WERI-Rb-1 (cell line): ENCODE results near the gene ZNF790.
"Not testable (repeated sequence)": the region's sequence is repeated elsewhere in the genome, so short reads cannot be mapped to it uniquely, and the experiment has no call there.

ENCODE experiments used
- DNase-seq: peaks from one replicate; pipeline ENCODE4 v3.0.0-alpha.2; 2020
- H3K27ac ChIP-seq: fragments of 250-450 bp; sonication (Bioruptor Pico); 2 replicates; pipeline ENCODE4 v1.5.1; 2020; ENCODE audit warnings: mild to moderate bottlenecking, moderate library complexity
- H3K27me3 ChIP-seq: fragments of 250-450 bp; sonication (Bioruptor Pico); 2 replicates; pipeline ENCODE4 v1.5.1; 2021; ENCODE audit warnings: mild to moderate bottlenecking, low read depth, moderate library complexity; ENCODE audit not compliant: insufficient read depth, severe bottlenecking
- H3K36me3 ChIP-seq: fragments of 250-450 bp; sonication (Bioruptor Pico); 2 replicates; pipeline ENCODE4 v1.5.1; 2020; ENCODE audit warnings: mild to moderate bottlenecking, moderate library complexity
- H3K4me3 ChIP-seq: 2 replicates; pipeline ENCODE4 v1.5.1; 2011; ENCODE audit warnings: low read depth, mild to moderate bottlenecking, control low read depth, low read length
- H3K9me3 ChIP-seq: fragments of 250-450 bp; sonication (Bioruptor Pico); 2 replicates; pipeline ENCODE4 v1.5.1; 2021; ENCODE audit warnings: mild to moderate bottlenecking, moderate library complexity; ENCODE audit not compliant: severe bottlenecking
- CTCF ChIP-seq: IDR thresholded peaks from 2 replicates; pipeline ENCODE4 v1.5.1; 2011; ENCODE audit warnings: low read depth, mild to moderate bottlenecking, control low read depth, inconsistent platforms, low read length

ZNF790 gene

GRCh38 chr19:36791420-36792141 lies 46.6 kb downstream of the ZNF790 start:
- peak; percentile 58 for TF ChIP-seq CTCF
- peak overlapping the region; percentile 52 for H3K4me3 ChIP-seq
- peaks cover 12% of the 10 kb centered on the region for H3K9me3 ChIP-seq

GRCh38 chr19:36775768-36776167 lies 62.4 kb downstream of the ZNF790 start:
- Histone ChIP-seq H3K27me3 (no peaks in the 10 kb centered on the region), H3K9me3 (no peaks in the 10 kb centered on the region), H3K4me3 (no peak overlapping the region), H3K27ac (no peak overlapping the region), H3K36me3 (peaks cover 23% of the 10 kb centered on the region)
- TF ChIP-seq CTCF = no peak
- no peak for DNase-seq

More at GRCh38 chr19:36791420-36792141, 46.6 kb downstream of the ZNF790 start:
- not testable (repeated sequence) for H3K36me3 ChIP-seq, H3K27me3 ChIP-seq
- peak overlapping the region; percentile 84 for H3K27ac ChIP-seq
- peak; percentile 89 for DNase-seq

- Histone ChIP-seq H3K9me3 (no peaks in the 10 kb centered on the region), H3K36me3 (peaks cover 15% of the 10 kb centered on the region), H3K4me3 (peak overlapping the region; percentile 73), H3K27ac (peak overlapping the region; percentile 85), H3K27me3 (no peaks in the 10 kb centered on the region)
- no peak for TF ChIP-seq CTCF
- DNase-seq = no peak
Measured at GRCh38 chr19:36773223-36773579, 65.0 kb downstream of the ZNF790 start.

GRCh38 chr19:36772311-36773222 lies 65.6 kb downstream of the ZNF790 start, which contains the start of gene ZNF850:
Gene ZNF850, minus strand, starts transcription at chr19:36772807. Its CDS starts 10,201 bp downstream, at chr19:36762606.
- no peaks in the 10 kb centered on the region for H3K9me3 ChIP-seq
- peak within 1 kb of the TSS; percentile 73 for H3K4me3 ChIP-seq
- peaks cover 14% of the 10 kb centered on the region for H3K36me3 ChIP-seq
- H3K27me3 ChIP-seq = no peaks in the 10 kb centered on the region
- peak; percentile 95 for DNase-seq
- H3K27ac ChIP-seq = peak within 1 kb of the TSS; percentile 85
- no peak for TF ChIP-seq CTCF

GRCh38 chr19:36771261-36772231 lies 66.6 kb downstream of the ZNF790 start:
- Histone ChIP-seq H3K27ac (peak overlapping the region; percentile 85; the same call in 1 of the 2 replicates), H3K27me3 (no peaks in the 10 kb centered on the region), H3K36me3 (peaks cover 8% of the 10 kb centered on the region), H3K9me3 (peaks cover 2% of the 10 kb centered on the region), H3K4me3 (peak overlapping the region; percentile 73)
- no peak for DNase-seq
- TF ChIP-seq CTCF = no peak
